ENCODE data around the gene FABP7.
"Not testable (repeated sequence)": the region's sequence is repeated elsewhere in the genome, so short reads cannot be mapped to it uniquely, and the experiment has no call there.

The FABP7 gene

GRCh38 chr6:122747573-122747972, 31.9 kb upstream of the FABP7 start:
- no peaks in the 10 kb centered on the region for H3K27me3 ChIP-seq (ENCODE audit: control insufficient read depth, insufficient read depth, low read length)

GRCh38 chr6:122748945-122749344, 30.6 kb upstream of the FABP7 start:
- H3K4me1 ChIP-seq (ENCODE audit: control insufficient read depth, insufficient read depth, low read length); H3K27ac ChIP-seq (ENCODE audit: low read depth, low read length); H3K4me3 ChIP-seq (ENCODE audit: low read length); H3K27me3 ChIP-seq (ENCODE audit: control insufficient read depth, insufficient read depth, low read length); H3K36me3 ChIP-seq (ENCODE audit: control insufficient read depth, insufficient read depth, low read length); H3K9ac ChIP-seq (ENCODE audit: low read length): not testable (repeated sequence)

More at GRCh38 chr6:122747573-122747972, 31.9 kb upstream of the FABP7 start:
- Histone ChIP-seq H3K27ac (ENCODE audit: low read depth, low read length) (no peak overlapping the region), H3K36me3 (ENCODE audit: control insufficient read depth, insufficient read depth, low read length) (no peaks in the 10 kb centered on the region), H3K4me3 (ENCODE audit: low read length) (no peak overlapping the region), H3K9ac (ENCODE audit: low read length) (no peak overlapping the region), H3K4me1 (ENCODE audit: control insufficient read depth, insufficient read depth, low read length) (no peaks in the 10 kb centered on the region)

GRCh38 chr6:122749451-122750050, 30.0 kb upstream of the FABP7 start:
- Histone ChIP-seq H3K4me1 (ENCODE audit: control insufficient read depth, insufficient read depth, low read length) (no peaks in the 10 kb centered on the region), H3K9ac (ENCODE audit: low read length) (no peak overlapping the region), H3K36me3 (ENCODE audit: control insufficient read depth, insufficient read depth, low read length) (no peaks in the 10 kb centered on the region), H3K27me3 (ENCODE audit: control insufficient read depth, insufficient read depth, low read length) (no peaks in the 10 kb centered on the region), H3K4me3 (ENCODE audit: low read length) (no peak overlapping the region), H3K27ac (ENCODE audit: low read depth, low read length) (no peak overlapping the region)

- no peak overlapping the region for H3K9ac ChIP-seq (ENCODE audit: low read length)
- no peaks in the 10 kb centered on the region for H3K4me1 ChIP-seq (ENCODE audit: control insufficient read depth, insufficient read depth, low read length)
- no peaks in the 10 kb centered on the region for H3K36me3 ChIP-seq (ENCODE audit: control insufficient read depth, insufficient read depth, low read length)
- no peak overlapping the region for H3K27ac ChIP-seq (ENCODE audit: low read depth, low read length)
- no peaks in the 10 kb centered on the region for H3K27me3 ChIP-seq (ENCODE audit: control insufficient read depth, insufficient read depth, low read length)
- no peak overlapping the region for H3K4me3 ChIP-seq (ENCODE audit: low read length)
These were observed 28.2 kb upstream of the FABP7 start for GRCh38 chr6:122751326-122751725.

GRCh38 chr6:122752459-122752858, 27.1 kb upstream of the FABP7 start:
- no peaks in the 10 kb centered on the region for H3K36me3 ChIP-seq (ENCODE audit: control insufficient read depth, insufficient read depth, low read length)
- H3K9ac ChIP-seq (ENCODE audit: low read length) = no peak overlapping the region
- H3K4me1 ChIP-seq (ENCODE audit: control insufficient read depth, insufficient read depth, low read length) = no peaks in the 10 kb centered on the region
- no peak overlapping the region for H3K4me3 ChIP-seq (ENCODE audit: low read length)
- H3K27me3 ChIP-seq (ENCODE audit: control insufficient read depth, insufficient read depth, low read length) = no peaks in the 10 kb centered on the region
- no peak overlapping the region for H3K27ac ChIP-seq (ENCODE audit: low read depth, low read length)

- Histone ChIP-seq H3K4me1 (ENCODE audit: control insufficient read depth, insufficient read depth, low read length) (no peaks in the 10 kb centered on the region), H3K27ac (ENCODE audit: low read depth, low read length) (no peak overlapping the region), H3K36me3 (ENCODE audit: control insufficient read depth, insufficient read depth, low read length) (no peaks in the 10 kb centered on the region), H3K27me3 (ENCODE audit: control insufficient read depth, insufficient read depth, low read length) (no peaks in the 10 kb centered on the region), H3K4me3 (ENCODE audit: low read length) (no peak overlapping the region), H3K9ac (ENCODE audit: low read length) (no peak overlapping the region)
These were observed 26.4 kb upstream of the FABP7 start for GRCh38 chr6:122753000-122753687.

GRCh38 chr6:122753688-122754056, 25.8 kb upstream of the FABP7 start:
- H3K27ac ChIP-seq (ENCODE audit: low read depth, low read length) = no peak overlapping the region
- no peak overlapping the region for H3K4me3 ChIP-seq (ENCODE audit: low read length)
- H3K4me1 ChIP-seq (ENCODE audit: control insufficient read depth, insufficient read depth, low read length) = no peaks in the 10 kb centered on the region
- no peak overlapping the region for H3K9ac ChIP-seq (ENCODE audit: low read length)
- H3K36me3 ChIP-seq (ENCODE audit: control insufficient read depth, insufficient read depth, low read length) = no peaks in the 10 kb centered on the region
- no peaks in the 10 kb centered on the region for H3K27me3 ChIP-seq (ENCODE audit: control insufficient read depth, insufficient read depth, low read length)

- Histone ChIP-seq H3K9ac (ENCODE audit: low read length) (no peak overlapping the region), H3K4me3 (ENCODE audit: low read length) (no peak overlapping the region), H3K27me3 (ENCODE audit: control insufficient read depth, insufficient read depth, low read length) (no peaks in the 10 kb centered on the region), H3K36me3 (ENCODE audit: control insufficient read depth, insufficient read depth, low read length) (no peaks in the 10 kb centered on the region), H3K27ac (ENCODE audit: low read depth, low read length) (no peak overlapping the region), H3K4me1 (ENCODE audit: control insufficient read depth, insufficient read depth, low read length) (no peaks in the 10 kb centered on the region)
These were observed 25.3 kb upstream of the FABP7 start for GRCh38 chr6:122754191-122754731.

- Histone ChIP-seq H3K4me3 (ENCODE audit: low read length) (no peak overlapping the region), H3K4me1 (ENCODE audit: control insufficient read depth, insufficient read depth, low read length) (no peaks in the 10 kb centered on the region), H3K27me3 (ENCODE audit: control insufficient read depth, insufficient read depth, low read length) (no peaks in the 10 kb centered on the region), H3K36me3 (ENCODE audit: control insufficient read depth, insufficient read depth, low read length) (no peaks in the 10 kb centered on the region), H3K27ac (ENCODE audit: low read depth, low read length) (no peak overlapping the region), H3K9ac (ENCODE audit: low read length) (no peak overlapping the region)
These were observed 23.6 kb upstream of the FABP7 start for GRCh38 chr6:122755901-122756300.

GRCh38 chr6:122758927-122759334, 20.6 kb upstream of the FABP7 start:
- Histone ChIP-seq H3K36me3 (ENCODE audit: control insufficient read depth, insufficient read depth, low read length) (no peaks in the 10 kb centered on the region), H3K9ac (ENCODE audit: low read length) (no peak overlapping the region), H3K27me3 (ENCODE audit: control insufficient read depth, insufficient read depth, low read length) (no peaks in the 10 kb centered on the region), H3K4me1 (ENCODE audit: control insufficient read depth, insufficient read depth, low read length) (no peaks in the 10 kb centered on the region), H3K27ac (ENCODE audit: low read depth, low read length) (no peak overlapping the region), H3K4me3 (ENCODE audit: low read length) (no peak overlapping the region)

GRCh38 chr6:122760330-122760729, 19.2 kb upstream of the FABP7 start:
- H3K4me3 ChIP-seq (ENCODE audit: low read length) = no peak overlapping the region
- H3K9ac ChIP-seq (ENCODE audit: low read length) = no peak overlapping the region
- H3K4me1 ChIP-seq (ENCODE audit: control insufficient read depth, insufficient read depth, low read length) = no peaks in the 10 kb centered on the region
- H3K27ac ChIP-seq (ENCODE audit: low read depth, low read length) = no peak overlapping the region
- no peaks in the 10 kb centered on the region for H3K27me3 ChIP-seq (ENCODE audit: control insufficient read depth, insufficient read depth, low read length)
- H3K36me3 ChIP-seq (ENCODE audit: control insufficient read depth, insufficient read depth, low read length) = no peaks in the 10 kb centered on the region

- no peaks in the 10 kb centered on the region for H3K27me3 ChIP-seq (ENCODE audit: control insufficient read depth, insufficient read depth, low read length)
- H3K4me1 ChIP-seq (ENCODE audit: control insufficient read depth, insufficient read depth, low read length) = no peaks in the 10 kb centered on the region
- H3K27ac ChIP-seq (ENCODE audit: low read depth, low read length) = no peak overlapping the region
- no peak overlapping the region for H3K4me3 ChIP-seq (ENCODE audit: low read length)
- no peaks in the 10 kb centered on the region for H3K36me3 ChIP-seq (ENCODE audit: control insufficient read depth, insufficient read depth, low read length)
- H3K9ac ChIP-seq (ENCODE audit: low read length) = no peak overlapping the region
These were observed 13.3 kb upstream of the FABP7 start for GRCh38 chr6:122766256-122766655.

All from rectal smooth muscle tissue (tissue), 1 donor.